Lung microvascular endothelial cell (primary cell): ENCODE data around the gene TCTA. TPM values are rescaled to one million over a fixed set of nuclear protein-coding genes. Genes with fewer than 3 reads are reported as not detected.

Source experiments
- DNase-seq, 2 donors: peaks; one replicate each; pipeline versions ENCODE4 v3.0.0 to v3.0.0-alpha.2; 2010; ENCODE audit warnings: low read depth in 2 of 2
- total RNA-seq: library from RNA; depleted of rRNA; stranded (reverse); fragments of >200 nt; gene quantifications from 2 replicates; pipeline ENCODE4 v1.2.1, GENCODE V29; 2014

TCTA gene
- total RNA-seq, 1 donor from 2014 or later: 23.8 TPM

DNA sequence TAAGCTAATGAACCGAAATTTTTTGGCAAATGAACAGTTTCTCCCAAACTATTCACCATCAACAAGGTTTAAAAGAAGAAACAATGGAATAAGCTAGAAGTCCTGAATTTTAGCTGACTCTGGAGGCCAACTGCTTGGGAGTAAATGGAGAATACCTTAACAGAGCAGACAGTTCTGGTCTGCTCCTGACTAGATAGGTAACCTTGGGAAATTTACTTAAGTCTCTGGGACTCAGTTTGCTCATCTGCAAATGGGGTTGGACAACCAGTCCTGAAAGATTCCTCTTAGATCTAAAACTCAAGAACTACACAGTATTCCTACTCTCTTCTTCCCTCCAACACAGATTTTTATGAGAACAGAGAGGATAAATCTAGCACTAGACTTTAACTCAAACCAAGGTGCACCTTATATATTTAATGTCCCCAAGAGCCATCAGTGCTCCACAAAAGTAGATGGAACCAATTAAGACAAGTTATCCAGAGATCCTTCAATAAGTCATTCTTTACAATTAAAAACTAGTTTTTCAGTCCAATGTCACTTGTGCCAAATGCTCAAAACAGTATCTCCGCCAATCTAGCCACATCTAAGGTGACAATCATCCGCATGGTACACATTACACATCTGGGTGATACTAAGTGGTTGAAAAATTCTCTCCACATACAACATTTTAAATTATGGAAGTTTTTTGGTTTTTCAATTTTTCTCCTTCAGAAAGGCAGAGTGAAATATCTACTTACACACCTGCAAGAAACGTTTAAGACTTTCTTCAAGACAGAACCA is 2.0 kb upstream of the TCTA start:
- DNase-seq: no peak

DNA sequence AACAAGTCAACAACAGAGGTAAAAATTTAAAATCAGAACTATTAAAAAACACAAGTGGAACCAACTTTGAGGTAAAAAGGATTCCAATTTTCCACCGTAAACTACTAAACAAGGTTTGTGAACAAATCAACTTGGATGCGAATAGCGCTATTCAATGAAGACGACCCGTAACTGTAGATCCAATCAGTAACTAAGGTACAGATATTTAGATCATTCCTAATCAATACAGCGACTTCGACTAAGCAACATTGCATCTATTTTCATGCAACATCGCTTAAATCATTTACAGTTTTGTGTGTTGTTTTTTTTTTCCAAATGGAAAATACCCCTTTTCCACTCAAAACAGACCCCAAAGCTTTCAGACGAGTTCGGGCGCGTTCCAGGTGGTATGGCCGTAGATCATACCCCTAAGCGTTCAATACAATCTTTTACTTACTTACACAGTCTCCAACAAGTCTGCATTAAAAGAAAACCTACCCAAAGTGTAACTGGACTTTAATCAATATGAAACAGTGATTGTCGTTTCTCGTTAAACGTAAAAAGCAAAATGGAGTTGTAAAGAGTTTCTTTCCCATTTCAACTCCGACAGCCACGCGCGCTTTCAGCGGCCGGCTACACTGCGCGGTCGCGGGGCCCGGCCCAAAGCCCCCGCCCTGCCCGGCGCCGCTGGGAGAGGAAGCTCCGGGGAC is 1.2 kb upstream of the TCTA start:
- peak; percentile 37 to 52 for DNase-seq

DNA sequence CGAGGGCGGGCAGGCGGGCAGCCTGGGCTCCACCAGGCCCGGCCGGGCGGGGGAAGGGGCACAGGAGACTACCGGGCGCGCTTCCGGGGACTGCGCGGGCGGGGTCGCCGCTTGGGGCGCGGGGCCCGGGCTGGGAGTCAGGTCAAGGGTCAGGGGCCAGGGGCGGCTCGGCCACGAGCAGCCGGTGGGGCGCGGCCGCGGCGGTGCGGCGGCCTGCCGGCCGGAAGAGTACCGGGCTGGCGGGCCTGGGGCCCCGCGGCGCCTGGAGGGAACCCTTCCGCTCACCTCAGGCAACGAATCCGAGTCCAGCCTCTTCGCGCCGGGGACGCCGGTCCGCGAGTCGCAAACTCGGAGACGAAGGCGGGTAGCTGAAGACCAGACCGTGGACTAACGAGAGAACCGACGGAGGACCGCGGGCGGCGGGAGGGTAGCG is 672 bp upstream of the TCTA start:
- no peak for DNase-seq

DNA sequence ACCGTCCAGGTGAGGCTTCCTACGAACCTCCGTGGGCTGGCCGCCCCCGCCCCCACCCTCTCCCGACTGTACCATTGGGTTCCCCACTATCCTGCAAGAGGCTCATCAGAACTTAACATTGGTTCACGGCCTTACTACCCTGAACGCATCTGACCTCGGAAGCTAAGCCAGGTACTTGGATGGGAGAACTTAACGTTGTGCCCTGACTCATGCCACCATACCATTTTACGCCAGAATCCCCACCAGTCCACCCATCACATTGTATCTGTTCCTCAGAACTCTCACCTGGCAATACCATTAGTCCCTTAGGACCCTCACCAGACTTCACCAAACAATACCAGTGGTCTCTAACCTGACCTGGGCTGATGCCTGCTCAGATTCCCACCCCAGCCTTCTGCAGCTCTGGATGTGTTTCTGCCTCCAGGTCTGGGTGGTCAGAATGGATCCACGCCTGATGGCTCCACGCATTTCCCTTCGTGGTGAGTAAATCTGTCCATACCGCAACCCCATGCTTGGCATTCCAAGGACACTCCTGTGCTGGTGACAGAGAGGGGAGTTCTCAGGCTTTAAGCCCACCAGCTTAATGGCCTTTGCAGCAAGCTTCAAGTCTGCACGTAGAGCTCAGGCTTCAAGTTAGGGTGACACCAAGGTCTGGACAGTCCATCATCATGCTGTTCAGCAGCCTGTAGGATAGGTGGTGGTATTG is 562 bp downstream of the TCTA start:
- DNase-seq: peak in 1 of 2 donors; percentile 20

DNA sequence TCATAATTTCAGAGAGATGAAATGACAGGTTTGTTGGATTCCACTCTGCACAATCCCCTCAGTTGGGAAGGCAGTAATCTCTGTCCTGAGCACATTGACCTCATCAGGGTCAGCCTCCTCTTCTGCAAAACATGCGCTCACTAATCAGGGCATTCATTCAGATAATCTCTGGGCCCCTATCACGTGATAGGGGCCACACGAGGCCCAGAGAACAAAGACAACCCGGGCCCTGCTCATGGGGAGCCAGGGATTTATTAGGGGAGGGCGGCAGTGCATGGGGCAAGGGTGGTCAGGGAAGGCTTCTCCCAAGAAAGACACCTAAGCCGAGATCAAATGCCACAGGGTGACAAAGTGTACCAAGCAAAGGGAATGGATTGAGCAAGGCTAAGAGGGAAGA is 1.1 kb downstream of the TCTA start:
- no peak for DNase-seq

DNA sequence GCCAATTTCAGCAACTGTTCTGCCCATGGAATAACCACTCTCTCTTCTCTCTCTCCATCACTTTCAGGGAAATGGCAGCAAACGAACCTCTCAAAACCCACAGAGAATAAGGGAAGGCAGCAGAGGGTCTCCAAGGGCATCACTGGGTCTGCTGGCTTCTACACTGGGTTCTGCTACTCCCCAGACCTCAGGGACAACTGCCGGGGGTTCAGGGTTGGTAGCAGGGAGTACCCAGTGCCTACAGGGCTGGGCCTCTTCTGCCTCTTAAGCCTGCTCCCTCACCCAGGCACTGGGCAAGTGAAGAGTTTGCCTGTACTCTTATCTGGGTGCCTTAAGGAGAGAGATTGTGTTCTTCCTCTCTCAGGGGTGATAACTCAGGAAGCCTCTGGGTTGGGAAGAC is 2.5 kb downstream of the TCTA start:
- DNase-seq: no peak

DNA sequence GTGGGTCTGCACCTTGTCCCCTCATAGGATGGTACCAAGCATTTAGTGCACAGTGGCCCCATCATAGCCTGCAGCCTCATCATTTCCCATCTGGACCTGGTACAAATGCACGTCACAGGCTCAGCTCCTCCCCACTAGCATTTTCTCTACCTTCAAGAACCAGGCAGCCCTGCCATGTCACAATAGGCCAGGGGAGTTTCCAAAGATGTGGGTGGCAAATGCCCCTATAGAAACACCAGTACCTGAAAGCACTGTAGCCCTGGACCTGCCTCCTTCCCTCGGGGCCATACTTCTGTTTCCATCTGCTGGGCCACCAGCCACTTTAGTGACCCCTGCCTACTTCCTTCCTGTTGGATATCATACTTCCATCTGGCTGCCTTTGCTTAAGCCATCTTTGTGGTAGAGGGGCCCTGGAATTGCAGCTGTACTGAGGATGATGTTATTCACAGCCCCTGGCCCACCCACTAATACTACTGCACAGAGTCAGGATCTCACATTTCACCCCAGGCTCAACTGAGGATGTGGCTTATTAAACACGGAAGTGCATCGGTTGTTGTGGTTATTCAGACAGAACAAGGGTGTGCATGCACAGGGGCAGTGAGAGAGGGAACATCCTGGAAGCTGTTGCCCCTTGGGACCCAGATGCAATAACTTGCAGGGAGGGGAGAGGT is 3.8 kb downstream of the TCTA start:
- peak in 1 of 2 donors; percentile 45 for DNase-seq

DNA sequence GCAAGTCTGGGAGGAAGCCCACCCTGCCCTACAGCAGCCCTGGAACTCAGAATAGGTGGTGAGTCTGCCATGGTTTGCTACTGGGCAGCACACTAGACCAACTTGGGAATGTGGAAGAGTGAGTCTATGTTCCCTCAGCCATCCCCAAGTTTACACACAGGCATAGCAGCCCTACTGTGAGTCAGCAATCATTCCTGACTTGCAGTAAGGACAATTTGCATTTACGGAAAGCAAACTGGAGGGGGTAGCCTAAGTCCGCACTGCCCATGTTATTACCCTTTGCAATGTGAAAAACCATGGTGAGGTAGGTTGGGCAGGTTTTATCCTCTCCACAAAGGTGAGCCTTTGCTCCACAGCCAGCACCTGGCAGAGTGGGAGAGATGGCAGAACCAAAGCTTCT is 4.6 kb downstream of the TCTA start:
- DNase-seq: no peak

DNA sequence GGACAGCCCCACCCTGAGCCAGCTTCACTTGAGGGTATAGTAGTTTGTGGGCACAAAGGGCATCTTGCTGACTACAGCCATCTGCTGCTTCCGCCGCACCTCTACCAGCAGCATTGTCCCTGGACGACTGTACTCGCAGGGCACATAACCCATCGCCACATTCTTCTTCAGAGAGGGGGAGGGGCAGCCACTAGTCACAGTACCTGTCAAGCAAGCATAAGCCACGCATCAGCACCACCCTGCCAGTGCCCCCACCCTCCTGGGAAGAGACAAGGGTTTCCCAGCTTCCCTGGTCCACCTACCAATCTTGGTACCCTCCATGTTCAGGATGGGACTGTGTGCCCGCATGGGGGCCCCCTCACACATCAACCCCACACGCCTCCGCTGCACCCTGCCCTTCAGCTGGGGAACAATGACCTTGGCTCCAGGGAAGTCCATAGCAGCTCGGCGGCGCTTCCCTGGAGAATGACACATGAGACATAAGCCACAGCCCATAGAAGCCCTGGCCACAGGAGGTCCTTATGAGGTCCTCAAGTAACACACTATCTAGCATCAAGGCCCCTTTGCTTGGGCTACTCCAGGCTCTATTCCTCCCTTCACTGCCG is 5.4 kb downstream of the TCTA start:
- no peak for DNase-seq

DNA sequence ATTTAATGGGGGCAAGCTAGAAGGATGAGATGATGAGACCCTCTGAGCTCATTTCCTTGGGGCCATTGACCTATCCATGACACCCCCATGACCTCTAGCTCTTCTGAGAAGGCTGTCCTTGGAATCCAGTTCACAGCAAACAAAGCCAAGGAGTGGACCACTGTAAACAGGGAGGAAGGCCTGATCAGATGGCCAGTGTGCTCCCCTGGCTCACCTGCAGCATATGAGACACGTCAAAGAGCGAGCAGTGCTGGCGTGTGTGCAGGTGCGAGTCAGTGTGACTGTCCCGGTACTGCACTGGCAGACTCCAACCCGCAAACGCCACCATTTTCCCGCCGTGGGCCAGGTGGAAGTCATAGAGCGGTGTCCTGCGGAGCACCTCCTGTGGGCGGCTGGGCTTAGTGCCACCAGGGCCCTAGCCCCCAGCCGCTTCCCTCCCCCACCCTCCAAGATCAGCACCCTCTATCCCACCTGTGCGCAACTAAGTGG is 9.7 kb downstream of the TCTA start:
- DNase-seq: no peak

DNA sequence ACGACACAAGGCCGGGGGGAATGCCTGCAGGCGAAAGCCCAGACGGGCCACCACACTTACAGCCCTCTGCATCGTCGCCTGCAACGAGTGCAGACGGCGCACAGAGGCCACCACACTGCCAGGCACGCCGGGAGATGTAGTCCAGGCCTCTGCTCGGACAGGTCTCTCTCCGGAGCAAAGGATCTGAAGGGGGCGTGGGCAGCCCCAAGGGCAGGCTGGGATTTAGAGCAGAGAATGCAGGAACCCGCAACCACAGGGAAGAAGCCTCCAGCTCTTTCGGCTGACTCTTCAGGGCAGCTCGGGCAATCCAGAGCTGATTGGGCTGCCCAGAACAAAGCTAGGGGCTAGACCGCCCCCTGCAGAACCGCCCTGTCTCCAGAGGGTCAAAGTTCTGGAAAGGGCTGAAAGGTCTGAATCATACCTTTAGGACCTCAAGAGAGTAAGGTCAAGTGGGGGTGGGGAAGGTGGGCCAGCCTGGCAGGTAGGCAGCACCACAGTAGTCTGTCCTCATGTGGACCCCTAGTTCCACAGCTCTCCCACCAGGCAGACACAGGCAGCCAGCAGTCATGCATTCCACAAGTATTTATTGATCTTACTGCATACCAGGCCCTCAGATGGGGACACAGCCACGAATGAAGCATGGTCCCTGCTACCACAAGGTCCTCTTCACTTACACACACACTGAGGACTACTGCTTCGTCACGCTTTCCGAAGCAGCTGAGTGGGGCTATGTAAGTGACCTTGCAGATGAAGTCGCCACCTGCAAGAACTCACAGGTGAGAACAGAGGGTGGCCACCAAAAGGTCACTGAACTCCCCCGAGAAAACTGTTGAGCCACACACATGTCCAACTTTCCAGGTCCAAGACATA is 10.4 kb downstream of the TCTA start, which contains the start of gene AMT:
AMT (minus strand) TSS at position 95 of the 870 bp plus-strand sequence; CDS start at position 72, 23 bp downstream.
- DNase-seq: no peak

DNA sequence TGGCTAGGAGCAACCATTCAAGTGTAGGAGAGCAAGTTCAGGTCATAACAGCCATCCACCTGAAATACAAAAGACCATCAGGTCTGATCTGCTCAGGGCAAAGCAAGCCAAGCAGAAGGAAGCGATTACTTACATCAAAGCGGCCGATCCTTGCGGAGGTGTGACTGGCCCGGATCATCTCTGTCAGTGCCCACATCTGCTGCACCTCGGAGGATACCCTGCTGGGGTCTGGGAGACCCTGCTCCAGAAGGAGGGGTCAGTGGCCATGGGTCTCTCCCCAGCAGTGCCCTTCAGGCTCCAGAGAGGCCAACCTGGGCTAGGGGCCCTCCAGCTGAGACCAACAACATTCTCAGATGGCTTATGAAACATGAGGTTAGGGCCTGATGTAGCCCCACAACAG is 12.6 kb downstream of the TCTA start:
- no peak for DNase-seq

DNA sequence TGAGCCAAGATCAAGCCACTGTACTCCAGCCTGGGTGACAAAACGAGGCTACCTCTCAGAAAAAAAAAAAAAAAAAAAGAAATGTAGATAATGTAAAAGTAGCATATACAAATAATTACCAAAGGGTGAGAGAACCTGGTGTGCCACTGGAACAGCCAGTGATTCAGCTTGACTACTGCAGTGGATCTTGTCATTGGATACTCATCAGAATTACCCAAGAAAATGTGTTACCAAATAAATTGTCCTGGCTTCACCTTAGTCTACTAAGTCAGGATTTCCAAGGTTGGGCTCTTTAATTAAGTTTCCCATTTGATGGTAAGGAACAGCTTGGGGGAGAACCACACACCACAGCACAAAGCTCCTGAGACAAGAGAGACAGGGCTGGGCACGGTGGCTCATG is 15.4 kb downstream of the TCTA start:
- no peak for DNase-seq

DNA sequence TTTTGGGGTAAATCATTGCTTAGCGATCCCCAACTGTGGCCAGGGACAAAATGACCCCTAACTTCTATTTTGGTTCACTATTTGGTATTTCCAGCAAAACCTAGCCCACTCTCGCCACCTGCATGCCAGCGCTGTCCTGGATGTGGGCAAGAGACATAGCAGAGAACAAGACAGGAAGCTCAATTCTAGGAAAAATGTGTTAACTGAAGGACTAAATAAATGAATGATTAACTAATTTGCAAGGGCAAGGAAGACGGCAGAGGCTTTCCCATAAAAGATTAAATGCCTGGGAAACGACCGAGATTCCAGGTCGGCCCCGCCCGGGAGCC is 16.5 kb downstream of the TCTA start:
- no peak for DNase-seq

DNA sequence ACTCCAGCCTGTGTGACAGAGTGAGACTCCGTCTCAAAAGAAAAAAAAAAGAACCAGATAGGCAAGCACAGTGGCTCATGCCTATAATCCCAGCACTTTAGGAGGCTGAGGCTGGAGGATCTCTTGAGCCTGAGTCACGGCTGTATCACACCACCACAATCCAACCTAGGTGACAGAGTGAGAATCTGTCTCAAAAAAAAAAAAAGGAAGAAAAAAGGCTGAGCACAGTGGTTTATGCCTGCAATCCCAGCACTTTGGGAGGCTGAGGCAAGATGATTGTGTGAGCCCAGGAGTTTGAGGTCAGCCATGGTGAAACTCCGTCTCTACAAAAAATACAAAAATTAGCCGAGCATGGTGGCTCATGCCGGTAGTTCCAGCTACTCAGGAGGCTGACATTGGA is 22.5 kb downstream of the TCTA start:
- DNase-seq: no peak

DNA sequence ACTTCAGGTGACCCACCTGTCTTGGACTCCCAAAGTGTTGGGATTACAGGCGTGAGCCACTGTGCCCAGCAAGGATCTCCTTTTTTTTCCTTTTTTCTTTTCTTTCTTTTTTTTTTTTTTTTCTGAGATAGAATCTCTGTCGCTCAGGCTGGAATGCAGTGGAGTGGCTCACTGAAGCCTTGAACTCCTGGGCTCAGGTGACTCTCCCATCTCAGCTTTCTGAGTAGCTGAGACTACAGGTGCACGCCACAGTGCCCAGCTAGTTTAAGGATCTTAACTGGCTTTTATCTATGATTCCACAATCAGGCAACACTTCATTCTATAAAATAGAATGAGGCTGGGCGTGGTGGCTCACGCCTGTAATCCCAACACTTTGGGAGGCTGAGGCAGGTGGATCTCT is 33.2 kb downstream of the TCTA start:
- no peak for DNase-seq

DNA sequence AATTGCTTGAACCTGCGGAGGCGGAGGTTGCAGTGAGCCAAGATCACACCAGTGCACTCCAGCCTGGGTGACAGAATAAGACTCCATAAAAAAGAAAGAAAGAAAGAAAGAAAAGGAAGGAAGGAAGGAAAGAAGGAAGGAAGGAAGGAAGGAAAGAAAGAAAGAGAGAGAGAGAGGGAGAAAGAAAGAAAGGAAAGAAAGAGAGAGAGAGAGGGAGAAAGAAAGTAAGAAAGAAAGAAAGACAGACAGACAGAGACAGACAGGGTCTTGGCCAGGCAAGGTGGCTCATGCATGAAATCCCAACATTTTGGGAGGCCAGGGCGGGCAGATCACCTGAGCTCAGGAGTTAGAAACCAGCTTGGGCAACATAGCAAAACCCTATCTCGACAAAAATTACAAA is 41.4 kb downstream of the TCTA start:
- DNase-seq: no peak

DNA sequence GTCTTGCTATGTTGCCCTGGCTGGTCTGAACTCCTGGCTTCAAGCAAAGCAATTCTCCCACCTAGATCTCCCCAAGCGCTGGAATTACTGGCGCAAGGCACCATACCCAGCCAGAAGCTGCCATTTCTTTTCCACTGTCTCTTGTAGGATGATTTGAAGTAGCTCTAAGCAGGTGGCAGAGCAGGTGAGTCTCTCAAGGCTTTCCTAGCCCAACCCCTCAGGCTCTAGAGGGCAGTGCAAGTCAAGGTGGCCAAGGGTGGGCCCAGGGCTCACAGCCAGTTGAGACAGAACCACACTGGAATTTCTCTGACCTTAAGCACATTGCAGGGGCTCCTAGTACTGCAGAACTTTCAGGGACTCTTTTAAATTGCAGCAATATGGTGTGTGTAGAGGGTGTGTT is 42.2 kb downstream of the TCTA start:
- peak in 1 of 2 donors; percentile 9 for DNase-seq

DNA sequence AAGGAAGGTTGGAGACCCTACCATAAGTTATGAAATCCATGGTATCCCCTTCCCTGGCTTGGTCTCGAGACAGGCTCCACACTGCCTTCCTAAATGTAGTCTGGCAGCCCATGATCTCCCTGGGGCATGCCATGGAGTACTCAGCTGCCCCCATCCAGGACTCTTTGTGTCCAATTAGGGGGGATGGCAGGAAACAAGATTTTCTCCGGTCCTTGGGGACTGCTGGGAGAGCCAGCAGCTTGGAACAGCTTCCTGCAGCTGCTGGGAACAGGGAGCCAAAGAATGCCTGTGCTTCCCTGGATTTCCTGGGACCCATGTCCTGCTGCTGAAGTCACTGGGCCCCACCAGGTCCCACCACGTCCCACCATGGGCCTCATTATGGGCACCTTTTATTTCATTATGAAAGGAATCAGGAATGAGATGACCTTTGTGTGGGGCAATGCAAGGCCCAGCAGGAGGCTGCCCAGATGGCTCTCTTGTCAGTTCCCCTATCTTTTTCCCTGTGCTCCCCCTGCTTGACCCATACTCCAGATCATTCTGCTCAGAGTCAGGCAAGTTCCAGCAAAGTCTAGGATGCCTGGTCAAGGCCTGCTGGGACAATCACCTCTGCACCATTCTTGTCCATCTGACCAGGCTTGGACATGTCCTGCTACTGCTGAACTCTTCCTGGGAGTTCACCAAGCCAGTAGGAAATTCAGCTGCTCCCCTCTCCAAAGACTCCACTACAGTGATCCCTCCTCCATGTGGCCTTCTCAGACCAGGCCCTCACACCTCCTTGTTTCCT is 42.9 kb downstream of the TCTA start:
- DNase-seq: no peak

DNA sequence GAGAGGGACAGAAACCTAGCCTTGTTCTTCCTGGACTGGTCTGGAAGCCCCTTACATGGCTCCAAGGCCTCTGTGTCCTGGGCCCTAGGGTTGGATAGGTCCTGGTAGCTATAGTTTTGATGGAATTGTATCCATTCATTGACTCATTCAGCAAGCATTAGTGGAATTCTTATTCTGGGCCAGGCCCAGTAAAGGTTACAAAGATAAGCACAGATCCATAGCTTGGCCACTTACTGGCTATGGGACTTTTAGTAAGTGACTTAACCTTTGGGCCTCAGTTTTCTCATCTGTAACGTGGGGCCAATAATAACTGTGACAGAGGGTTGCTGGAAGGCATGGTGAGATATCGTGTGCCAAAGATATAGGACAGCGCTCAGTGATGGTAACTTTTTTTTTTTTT is 44.2 kb downstream of the TCTA start:
- no peak for DNase-seq
